ENCODE results near the gene SLC13A2. TPM values are rescaled to one million over a fixed set of nuclear protein-coding genes. Genes with fewer than 3 reads are reported as not detected.

The SLC13A2 gene
- total RNA-seq, 1 experiment from 2014 or later: not detected

- Histone ChIP-seq H3K79me2 (ENCODE audit: insufficient read depth, low read length) (no peaks in the 10 kb centered on the region), H4K20me1 (ENCODE audit: insufficient read depth) (no peaks in the 10 kb centered on the region), H2AFZ (ENCODE audit: low read depth, low read length, poor library complexity, severe bottlenecking) (no peak overlapping the region), H3K9me2 (ENCODE audit: insufficient read depth) (no peaks in the 10 kb centered on the region), H3K27ac (ENCODE audit: low read depth, low read length) (no peak overlapping the region), H3K36me3 (ENCODE audit: control insufficient read depth in 1 of 2, insufficient read depth in 2 of 2, low read length in 2 of 2) (no peaks in the 10 kb centered on the region), H3K4me2 (ENCODE audit: low read length) (no peak overlapping the region), H3K9ac (ENCODE audit: low read length) (no peak overlapping the region), H3K4me1 (ENCODE audit: control insufficient read depth in 1 of 2, insufficient read depth in 2 of 2, low read length in 2 of 2) (no peaks in the 10 kb centered on the region), H3K4me3 (replicated peaks in 1 of 2; ENCODE audit: low read depth in 1 of 2, low read length in 2 of 2) (no peak overlapping the region), H3K9me3 (ENCODE audit: control insufficient read depth in 1 of 2, insufficient read depth in 1 of 2, low read depth in 1 of 2, low read length in 2 of 2) (no peaks in the 10 kb centered on the region), H3K27me3 (ENCODE audit: insufficient read depth, low read length) (peaks cover 42% of the 10 kb centered on the region)
- RAD21 ChIA-PET (ENCODE audit: low non-redundant PET in 1 of 2, low total read pairs in 2 of 2, uncharacterized antibody in 2 of 2, unreplicated experiment in 2 of 2): no interaction called here
- TF ChIP-seq SP1 (IDR thresholded peaks at IDR 0.05; ENCODE audit: low read depth) (no peak), POLR2AphosphoS5 (IDR thresholded peaks at IDR 0.05; ENCODE audit: low read depth, low read length) (no peak), EGR1 (IDR thresholded peaks at IDR 0.05; ENCODE audit: low read depth) (no peak), YY1 (IDR thresholded peaks at IDR 0.05; ENCODE audit: extremely low read depth, insufficient replicate concordance, low read depth, low read length) (no peak), RAD21 (IDR thresholded peaks at IDR 0.05; ENCODE audit: low read depth) (no peak), EZH2 (IDR thresholded peaks at IDR 0.05) (no peak), SIN3A (IDR thresholded peaks at IDR 0.05; ENCODE audit: low read depth) (no peak), JUND (IDR thresholded peaks at IDR 0.05) (no peak), CTCF (IDR thresholded peaks at IDR 0.05 in 2 of 3, conservative IDR thresholded peaks at IDR 0.05 in 1 of 3; ENCODE audit: borderline replicate concordance in 1 of 3, insufficient read depth in 1 of 3, low read depth in 2 of 3, low read length in 2 of 3) (no peak), CBX3 (IDR thresholded peaks at IDR 0.05; ENCODE audit: low read depth) (no peak), ZBTB33 (IDR thresholded peaks at IDR 0.05; ENCODE audit: extremely low read depth, insufficient replicate concordance, low read length) (no peak), ZNF274 (IDR thresholded peaks at IDR 0.05; ENCODE audit: low read depth, low read length) (no peak), ZFX (IDR thresholded peaks at IDR 0.05) (no peak), POLR2A (IDR thresholded peaks at IDR 0.05; ENCODE audit: borderline replicate concordance, extremely low read depth, insufficient read depth, insufficient read length) (no peak), ELF1 (IDR thresholded peaks at IDR 0.05; ENCODE audit: borderline replicate concordance, low read depth) (no peak), EZH2phosphoT487 (IDR thresholded peaks at IDR 0.05; ENCODE audit: borderline replicate concordance) (no peak), CEBPB (IDR thresholded peaks at IDR 0.05; ENCODE audit: low read depth) (no peak), FOSL1 (IDR thresholded peaks at IDR 0.05; ENCODE audit: low read depth) (no peak), MAX (IDR thresholded peaks at IDR 0.05) (no peak), TCF7L2 (IDR thresholded peaks at IDR 0.05; ENCODE audit: borderline replicate concordance, extremely low read depth, insufficient read depth, insufficient read length) (no peak)
- DNase-seq (ENCODE audit: low read depth, low spot score) (no peak), ATAC-seq (no peak)
- no TSS peak for BruUV-seq (replicated peaks)
- POLR2A ChIA-PET: no interaction called here
- CTCF ChIA-PET: no interaction called here
- intact Hi-C loops (cut with micrococcal nuclease): no loop called here
Observed at GRCh38 chr17:28469376-28469775, 4.1 kb upstream of the SLC13A2 start.

All from HCT116 (cell line).